Aorta (tissue), 5 donors: Measurements from ENCODE around the gene MMEL1. TPM values are rescaled to one million over a fixed set of nuclear protein-coding genes. Genes with fewer than 3 reads are reported as not detected.

Source experiments
- ATAC-seq: fragments of 200-7000 bp; cut with Tn5 transposase; one replicate; pipeline ENCODE4 v1.9.1; 2022; ENCODE audit warnings: moderate library complexity; ENCODE audit not compliant: low FRiP score
- DNase-seq, 2 donors: peaks; one replicate each; pipeline ENCODE4 v3.0.0-alpha.2; 2020
- H3K27ac ChIP-seq, 2 donors: one replicate each; pipeline ENCODE4 v1.5.1; 2013; ENCODE audit warnings: low read length in 2 of 2, mild to moderate bottlenecking in 2 of 2, moderate library complexity in 2 of 2, control low read depth in 1 of 2, inconsistent platforms in 1 of 2, low read depth in 1 of 2
- H3K27me3 ChIP-seq, 2 donors: one replicate each; pipeline ENCODE4 v1.6.1; 2013; ENCODE audit warnings: control low read depth in 1 of 2, low read length in 1 of 2, mild to moderate bottlenecking in 1 of 2, moderate library complexity in 1 of 2; ENCODE audit not compliant: insufficient read depth in 2 of 2, control insufficient read depth in 1 of 2
- H3K36me3 ChIP-seq, 2 donors: one replicate each; pipeline ENCODE4 v1.6.1; 2013; ENCODE audit warnings: control low read depth in 1 of 2, low read length in 1 of 2, mild to moderate bottlenecking in 1 of 2; ENCODE audit not compliant: insufficient read depth in 2 of 2, control insufficient read depth in 1 of 2
- H3K4me1 ChIP-seq, 2 donors: one replicate each; pipeline ENCODE4 v1.6.1; 2013; ENCODE audit warnings: low read length in 2 of 2, control low read depth in 1 of 2, mild to moderate bottlenecking in 1 of 2, moderate library complexity in 1 of 2; ENCODE audit not compliant: insufficient read depth in 2 of 2, control insufficient read depth in 1 of 2
- H3K4me3 ChIP-seq, 2 donors: one replicate each; pipeline ENCODE4 v1.5.1; 2013; ENCODE audit warnings: low read length in 2 of 2, control low read depth in 1 of 2, mild to moderate bottlenecking in 1 of 2
- H3K9me3 ChIP-seq: one replicate; pipeline ENCODE4 v1.6.1; 2013; ENCODE audit warnings: mild to moderate bottlenecking, low read length; ENCODE audit not compliant: control insufficient read depth
- WGBS, 2 donors: extraction: QIAGEN DNeasy Blood & Tissue Kit; methylation state at CpG; one replicate each; pipeline ENCODE4 v1.1.7; 2013; 5-methylcytosine and 5-hydroxymethylcytosine counted together
- intact Hi-C, 2 donors: fragments of 100-400 bp; cut with DNase I; formaldehyde crosslinking; loops; one replicate each; pipeline versions ENCODE4 v1.14.2 to v1.15.0; 2022
- polyA plus RNA-seq, 2 donors: library from polyadenylated mRNA; stranded (reverse); fragments of 200-250 nt; gene quantifications; one replicate each; pipeline ENCODE4 v1.2.3, GENCODE V29; 2013
- total RNA-seq, 2 donors: library from RNA; stranded (reverse); fragmentation: NEBNext Ultra II Directional; extraction: Animal tissue kit (Norgen Biotek cat#: 25700); gene quantifications; one replicate each; pipeline ENCODE4 v1.2.1, GENCODE V29; 2021
- donor health status: healthy with polysubstance abuse.
- donor health status: Bipolar disorder and iron deficiency.
- donor health status: DM: no; HTN: no; CAD: no.
- donor health status: DM: no; HTN: no; CAD: no.
- donor health status: DM: yes; HTN: yes; CAD: no.

Gene MMEL1
- total and polyA plus RNA-seq, 4 donors = 0.63 to 2.4 (median 1.4) TPM

DNA sequence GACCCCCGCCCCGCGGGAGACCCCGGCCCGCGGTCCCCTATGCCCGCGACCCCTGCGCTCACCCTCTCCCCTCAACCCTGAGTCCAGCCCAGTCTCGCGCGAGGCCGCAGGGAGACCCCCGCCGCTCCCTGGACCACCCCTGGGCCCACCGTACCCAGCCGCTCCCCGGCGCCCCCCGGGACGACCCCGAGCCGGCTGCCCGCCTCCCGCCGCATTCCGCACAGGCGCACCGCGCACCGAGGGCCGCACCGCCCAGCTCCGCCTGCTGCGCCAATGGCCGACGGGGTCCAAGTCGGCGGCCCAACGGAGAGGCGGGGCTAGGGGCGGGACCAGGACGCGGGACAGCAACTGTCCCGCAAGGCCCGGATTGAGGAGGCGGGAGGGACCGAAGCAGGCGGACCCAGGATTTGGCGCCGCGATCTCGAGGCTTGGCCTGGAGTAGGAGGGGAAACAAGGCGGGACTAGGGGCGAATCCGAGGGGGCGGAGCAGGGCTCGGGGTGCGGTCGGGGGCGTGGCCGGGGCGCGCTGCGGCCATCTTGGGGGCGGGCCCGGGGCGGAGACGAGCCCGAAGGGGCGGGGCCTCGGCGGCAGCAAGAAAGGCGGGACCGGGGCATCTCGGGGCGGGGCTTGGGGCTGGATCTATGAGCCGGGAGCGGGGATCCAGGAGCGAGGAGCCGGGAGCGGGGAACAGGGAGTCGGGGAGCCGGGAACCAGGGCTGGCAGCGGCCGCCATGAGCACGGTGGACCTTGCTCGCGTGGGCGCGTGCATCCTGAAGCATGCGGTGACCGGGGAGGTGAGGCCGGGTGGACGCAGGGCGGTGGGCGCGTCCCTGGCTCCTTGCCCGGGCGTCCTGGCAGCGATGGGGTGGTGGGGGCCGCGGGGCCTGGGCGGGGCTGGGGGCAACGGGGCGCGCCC lies 46.4 kb downstream of the MMEL1 start, which contains the start of gene PRXL2B:
PRXL2B (plus strand) TSS at position 624 of the 917 bp plus-strand sequence; CDS start at position 733, 109 bp downstream.
- WGBS, 2 donors = 1% methylated on average over 80 to 107 of the region's 107 CpGs
- intact Hi-C loops = loop anchor here (1.0 to 10.0 kb wide), 5 partner anchors 40 to 394 kb away; partner anchors contain the start of genes FAAP20 (in 1 of the 2), PANK4 (in 1 of the 2) and PEX10 (in 1 of the 2)
- peak within 1 kb of the TSS; percentile 45 to 53 for H3K27ac ChIP-seq

DNA sequence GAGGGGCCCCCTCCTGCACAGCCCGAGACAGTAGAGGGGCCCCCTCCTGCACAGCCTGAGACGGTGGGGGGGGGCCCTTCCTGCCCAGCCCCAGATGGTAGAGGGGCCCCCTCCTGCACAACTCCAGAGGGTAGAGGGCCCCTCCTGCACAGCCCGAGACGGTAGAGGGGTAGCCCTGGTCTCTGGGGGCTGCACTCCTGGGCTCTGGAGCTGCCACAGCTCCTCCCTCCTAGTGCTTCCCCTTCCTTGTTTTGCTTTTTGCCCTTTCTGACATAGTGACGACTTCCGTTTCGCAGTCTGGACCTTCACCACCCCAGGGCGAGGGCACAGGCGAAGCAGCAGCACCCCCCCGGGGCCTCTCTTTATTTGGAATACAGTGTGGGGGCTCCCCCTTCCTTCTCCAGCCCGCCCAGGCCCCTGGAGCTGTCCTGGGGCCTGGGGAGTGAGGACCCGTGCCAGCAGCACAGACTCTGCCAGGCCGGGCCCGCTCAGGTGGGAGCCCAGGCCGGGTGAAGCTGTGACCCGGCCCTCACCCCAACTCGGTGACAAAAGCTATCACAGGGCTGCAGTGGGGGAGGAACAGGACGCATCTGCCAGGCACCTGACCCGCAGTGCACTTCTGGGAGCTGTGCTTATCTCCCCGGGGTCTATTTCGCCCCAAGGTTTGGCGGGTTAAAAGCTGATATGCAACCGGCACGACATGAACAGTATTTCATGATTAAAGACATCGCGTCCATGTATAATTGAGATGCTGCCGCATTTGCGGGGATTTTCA lies 47.3 kb downstream of the MMEL1 start:
- H3K36me3 ChIP-seq = no peaks in the 10 kb centered on the region
- intact Hi-C loops = loop anchor here (1.0 to 10.0 kb wide), 5 partner anchors 39 to 393 kb away; partner anchors contain the start of genes FAAP20 (in 1 of the 2), PANK4 (in 1 of the 2) and PEX10 (in 1 of the 2)
- peak; percentile 17 for ATAC-seq

More for the DNA sequence above, 46.4 kb downstream of the MMEL1 start, which contains the start of gene PRXL2B:
- H3K9me3 ChIP-seq = no peaks in the 10 kb centered on the region
- H3K4me1 ChIP-seq = no peaks in the 10 kb centered on the region
- ATAC-seq (peak; percentile 96), DNase-seq (peak; percentile 100)
- H3K27me3 ChIP-seq = no peaks in the 10 kb centered on the region
- H3K4me3 ChIP-seq = peak within 1 kb of the TSS; percentile 61 to 70
- H3K36me3 ChIP-seq = no peaks in the 10 kb centered on the region

DNA sequence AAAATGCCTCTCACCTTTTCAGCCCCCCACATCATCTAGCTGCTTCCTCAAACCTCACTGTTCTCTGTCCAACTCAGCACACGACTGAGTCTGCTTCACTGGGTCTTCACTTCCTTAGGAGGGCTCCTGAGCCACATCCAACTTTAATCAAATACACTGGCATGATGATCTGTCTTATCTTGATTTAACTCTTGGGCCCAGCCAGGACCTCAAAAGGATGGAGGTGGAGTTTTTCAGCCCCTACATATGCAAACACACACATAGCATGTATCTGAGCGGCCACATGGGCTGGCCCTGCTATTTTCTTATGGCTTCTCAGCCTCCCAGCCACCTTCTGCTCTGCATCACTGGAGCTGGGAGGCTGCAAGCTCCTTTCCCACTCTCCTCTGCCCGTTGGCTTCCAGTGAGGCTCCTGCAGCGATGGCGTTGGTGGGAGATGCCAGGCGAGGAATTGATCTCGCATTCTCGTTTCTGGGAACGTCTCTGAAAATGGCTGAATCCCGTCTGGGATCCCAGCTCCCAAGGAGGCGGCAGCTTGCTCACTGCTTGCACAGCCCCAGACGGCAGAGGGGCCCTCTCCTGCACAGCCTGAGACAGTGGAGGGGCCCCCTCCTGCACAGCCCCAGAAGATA lies 48.0 kb downstream of the MMEL1 start:
- intact Hi-C loops = loop anchor here (5.0 to 10.0 kb wide), 2 partner anchors 60 to 393 kb away; partner anchors contain the start of genes FAAP20 (in 1 of the 2) and PANK4 (in 1 of the 2)

More for the DNA sequence above, 47.3 kb downstream of the MMEL1 start:
- no peaks in the 10 kb centered on the region for H3K9me3 ChIP-seq
- 0 to 1% methylated on average over 27 to 28 of the region's 28 CpGs for WGBS, 2 donors
- peak overlapping the region; percentile 61 to 70 for H3K4me3 ChIP-seq
- H3K27ac ChIP-seq = peak overlapping the region; percentile 12 to 45
- H3K27me3 ChIP-seq = no peaks in the 10 kb centered on the region
- no peaks in the 10 kb centered on the region for H3K4me1 ChIP-seq
- peak; percentile 83 for DNase-seq

DNA sequence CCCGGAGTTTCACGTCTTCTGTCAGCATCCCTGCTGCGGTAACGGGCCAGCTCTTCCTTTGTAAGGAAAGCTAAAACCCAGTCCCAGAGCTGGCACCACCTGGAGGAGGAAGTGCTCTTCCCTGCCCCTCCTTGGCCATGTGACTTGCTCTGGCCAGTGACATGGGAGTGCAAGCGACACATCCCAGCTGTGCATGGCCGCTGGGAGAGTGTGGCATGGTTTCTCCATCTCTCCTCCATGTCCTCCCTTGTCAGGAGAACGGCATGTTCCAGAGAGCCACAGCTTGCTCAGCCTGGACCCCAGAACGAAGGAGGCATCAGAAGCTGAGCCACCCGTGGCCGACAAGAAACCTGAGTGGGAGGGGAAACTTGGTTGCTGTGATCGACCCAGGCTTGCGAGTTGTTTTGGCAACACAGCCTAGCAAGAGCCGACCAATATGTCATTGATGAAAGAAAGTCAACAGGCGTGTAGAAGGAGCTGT lies 48.9 kb downstream of the MMEL1 start:
- DNase-seq (peak; percentile 29 to 43), ATAC-seq (no peak)
- H3K27ac ChIP-seq = no peak overlapping the region
- H3K4me1 ChIP-seq = no peaks in the 10 kb centered on the region
- no peak overlapping the region for H3K4me3 ChIP-seq
- WGBS, 2 donors = 44 to 45% methylated on average over 14 of the region's 14 CpGs
- no peaks in the 10 kb centered on the region for H3K36me3 ChIP-seq
- H3K27me3 ChIP-seq = no peaks in the 10 kb centered on the region
- H3K9me3 ChIP-seq = no peaks in the 10 kb centered on the region
- intact Hi-C loops = loop anchor here in 1 of 2 donors (10.0 kb wide), 1 partner anchor 59 kb away; the partner anchor contains the start of gene PANK4

More for the DNA sequence above, 48.0 kb downstream of the MMEL1 start:
- H3K4me1 ChIP-seq = no peaks in the 10 kb centered on the region
- no peak for ATAC-seq
- H3K27me3 ChIP-seq = no peaks in the 10 kb centered on the region
- no peak overlapping the region for H3K4me3 ChIP-seq
- H3K36me3 ChIP-seq = no peaks in the 10 kb centered on the region
- H3K27ac ChIP-seq = no peak overlapping the region
- peak; percentile 30 to 48 for DNase-seq
- H3K9me3 ChIP-seq = no peaks in the 10 kb centered on the region
- 30 to 39% methylated on average over 12 of the region's 12 CpGs for WGBS, 2 donors

DNA sequence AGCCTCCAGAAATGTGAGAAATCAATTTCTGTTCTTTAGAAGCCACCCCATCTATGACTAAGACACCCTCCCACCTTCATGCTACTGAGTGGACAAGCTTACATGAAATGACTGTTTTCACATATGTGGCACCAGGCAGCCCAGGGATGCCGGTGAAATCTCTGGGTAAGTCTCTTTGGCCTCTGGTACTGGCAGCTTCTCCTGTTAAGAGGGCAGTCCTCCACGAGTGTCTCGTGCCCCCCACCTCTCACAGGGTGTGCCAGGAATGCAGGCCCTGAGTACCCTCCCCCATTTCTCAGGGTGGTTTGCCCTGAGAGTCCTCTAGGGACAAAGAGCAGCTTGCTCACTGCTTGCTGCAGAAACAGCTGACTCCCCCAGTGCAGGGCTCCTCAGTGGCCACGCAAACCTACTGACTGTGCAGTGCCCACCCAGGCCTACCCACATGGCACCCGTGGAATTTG lies 49.5 kb downstream of the MMEL1 start:
- WGBS, 2 donors = 34 to 37% methylated on average over 5 of the region's 5 CpGs
- intact Hi-C loops = loop anchor here in 1 of 2 donors (10.0 kb wide), 1 partner anchor 59 kb away; the partner anchor contains the start of gene PANK4

DNA sequence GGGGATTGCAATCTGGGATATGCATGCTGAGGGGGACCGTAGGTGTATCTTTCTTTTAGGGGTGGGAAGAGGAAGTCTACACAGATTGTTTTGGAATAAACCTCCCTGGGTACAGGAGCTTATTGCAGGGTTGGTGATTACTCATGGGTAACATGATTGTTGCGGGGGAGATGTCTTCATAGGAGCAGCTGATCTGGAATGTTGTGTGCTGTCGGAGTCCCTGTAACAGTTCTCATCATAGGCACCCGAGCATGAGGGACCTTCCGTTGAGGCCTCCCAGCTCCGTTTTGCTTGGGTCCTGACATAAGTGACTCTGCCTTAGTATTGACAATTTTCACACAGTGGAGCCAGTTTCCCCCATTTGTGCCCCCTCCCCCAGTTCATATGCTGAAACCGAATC lies 50.4 kb downstream of the MMEL1 start:
- H3K36me3 ChIP-seq = no peaks in the 10 kb centered on the region
- H3K27ac ChIP-seq = no peak overlapping the region
- intact Hi-C loops = loop anchor here in 1 of 2 donors (10.0 kb wide), 1 partner anchor 58 kb away; the partner anchor contains the start of gene PANK4
- DNase-seq (peak in 1 of 2 donors; percentile 35), ATAC-seq (no peak)
- WGBS, 2 donors = 62 to 63% methylated on average over 7 of the region's 7 CpGs
- no peaks in the 10 kb centered on the region for H3K27me3 ChIP-seq
- no peaks in the 10 kb centered on the region for H3K4me1 ChIP-seq
- no peak overlapping the region for H3K4me3 ChIP-seq
- no peaks in the 10 kb centered on the region for H3K9me3 ChIP-seq

More for the DNA sequence above, 49.5 kb downstream of the MMEL1 start:
- Histone ChIP-seq H3K4me1 (no peaks in the 10 kb centered on the region), H3K9me3 (no peaks in the 10 kb centered on the region), H3K36me3 (no peaks in the 10 kb centered on the region), H3K27ac (no peak overlapping the region), H3K27me3 (no peaks in the 10 kb centered on the region), H3K4me3 (no peak overlapping the region)
- ATAC-seq = no peak
- DNase-seq = peak in 1 of 2 donors; percentile 35

DNA sequence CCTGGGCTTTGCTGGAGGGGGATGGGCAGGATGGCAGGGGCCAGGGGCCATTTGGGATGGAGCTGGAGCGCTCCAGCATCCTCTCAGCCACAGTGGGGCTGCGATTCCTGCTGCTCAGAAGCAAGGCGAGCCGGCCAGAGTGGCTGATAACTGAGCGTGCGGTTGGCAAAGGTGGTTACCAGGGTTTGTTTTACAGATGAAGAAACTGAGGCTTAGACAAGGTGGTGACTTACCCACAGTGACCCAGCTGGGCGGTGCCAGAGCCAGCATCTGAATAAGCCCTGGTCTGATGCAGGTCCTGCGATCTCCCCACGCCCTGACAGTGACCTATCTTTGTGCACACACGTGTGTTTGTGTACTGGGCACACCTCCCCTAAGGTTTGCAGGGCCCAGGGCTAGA lies 52.1 kb downstream of the MMEL1 start:
- intact Hi-C loops = loop anchor here in 1 of 2 donors (10.0 kb wide), 1 partner anchor 56 kb away; the partner anchor contains the start of gene PANK4
- no peaks in the 10 kb centered on the region for H3K27me3 ChIP-seq
- ATAC-seq (no peak), DNase-seq (peak in 1 of 2 donors; percentile 34)
- no peaks in the 10 kb centered on the region for H3K9me3 ChIP-seq
- H3K36me3 ChIP-seq = no peaks in the 10 kb centered on the region
- 90% methylated on average over 10 of the region's 10 CpGs for WGBS, 2 donors
- H3K4me3 ChIP-seq = no peak overlapping the region
- H3K4me1 ChIP-seq = no peaks in the 10 kb centered on the region
- H3K27ac ChIP-seq = no peak overlapping the region
